Measurements from ENCODE around the gene DDX18.

DNA sequence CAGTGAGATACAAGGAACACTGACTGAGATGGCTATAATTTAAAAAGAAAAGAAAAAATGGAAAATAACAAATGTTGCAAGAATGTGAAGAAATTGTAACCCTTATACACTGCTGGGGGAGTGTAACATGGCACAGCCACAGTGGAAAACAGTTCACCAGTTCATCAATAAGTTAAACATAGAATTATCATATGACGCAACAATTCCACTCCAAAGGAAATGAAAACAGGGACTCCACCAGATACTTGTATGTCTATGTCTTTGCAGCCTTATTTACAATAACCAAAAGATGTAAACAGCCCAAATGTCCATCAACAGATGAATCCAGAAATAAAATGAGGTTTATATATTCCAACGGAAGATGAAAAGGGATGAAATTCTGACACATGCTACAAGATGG, 30.8 kb downstream of the DDX18 start:
- TF ChIP-seq, protein P1, sequence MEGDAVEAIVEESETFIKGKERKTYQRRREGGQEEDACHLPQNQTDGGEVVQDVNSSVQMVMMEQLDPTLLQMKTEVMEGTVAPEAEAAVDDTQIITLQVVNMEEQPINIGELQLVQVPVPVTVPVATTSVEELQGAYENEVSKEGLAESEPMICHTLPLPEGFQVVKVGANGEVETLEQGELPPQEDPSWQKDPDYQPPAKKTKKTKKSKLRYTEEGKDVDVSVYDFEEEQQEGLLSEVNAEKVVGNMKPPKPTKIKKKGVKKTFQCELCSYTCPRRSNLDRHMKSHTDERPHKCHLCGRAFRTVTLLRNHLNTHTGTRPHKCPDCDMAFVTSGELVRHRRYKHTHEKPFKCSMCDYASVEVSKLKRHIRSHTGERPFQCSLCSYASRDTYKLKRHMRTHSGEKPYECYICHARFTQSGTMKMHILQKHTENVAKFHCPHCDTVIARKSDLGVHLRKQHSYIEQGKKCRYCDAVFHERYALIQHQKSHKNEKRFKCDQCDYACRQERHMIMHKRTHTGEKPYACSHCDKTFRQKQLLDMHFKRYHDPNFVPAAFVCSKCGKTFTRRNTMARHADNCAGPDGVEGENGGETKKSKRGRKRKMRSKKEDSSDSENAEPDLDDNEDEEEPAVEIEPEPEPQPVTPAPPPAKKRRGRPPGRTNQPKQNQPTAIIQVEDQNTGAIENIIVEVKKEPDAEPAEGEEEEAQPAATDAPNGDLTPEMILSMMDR (IDR thresholded peaks at IDR 0.05) = no peak
- no peak for TF ChIP-seq POLR2A (IDR thresholded peaks at IDR 0.05)

All from breast epithelium (tissue), 3 donors.